Activated CD4-positive, CD25-positive, alpha-beta regulatory T cell (primary cell): ENCODE data around the gene EFNA5.

ENCODE experiments used
- DNase-seq, 4 experiments: peaks; one replicate each; lab custom pipeline; 2025; lab: John Stamatoyannopoulos, UW

EFNA5 gene

DNA sequence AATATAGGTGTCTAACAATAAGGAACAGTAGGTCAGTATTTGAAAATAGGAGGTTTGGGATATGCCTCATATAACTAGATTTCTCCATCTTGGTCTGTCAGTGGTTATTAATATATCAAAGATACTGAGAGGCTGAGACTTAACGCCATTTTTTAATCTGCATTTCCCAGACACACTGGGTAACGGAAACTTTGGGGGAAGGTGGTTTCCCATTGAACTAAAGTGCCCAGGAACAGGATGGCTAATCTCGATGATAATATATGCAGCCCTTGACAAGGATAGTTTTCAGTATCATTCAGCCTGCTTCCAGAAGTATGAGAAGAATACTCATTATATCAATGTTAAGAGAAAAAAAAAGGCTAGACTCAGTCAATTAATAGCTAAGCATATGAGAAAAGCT is 30.7 kb downstream of the EFNA5 start:
- no peak for DNase-seq

GRCh38 chr5:107636555-107636954 is 34.2 kb downstream of the EFNA5 start:
- DNase-seq: no peak

GRCh38 chr5:107636068-107636467 is 34.7 kb downstream of the EFNA5 start:
- DNase-seq: no peak

- no peak for DNase-seq
These were observed 35.5 kb downstream of the EFNA5 start for GRCh38 chr5:107634981-107635848.

GRCh38 chr5:107633171-107633901 is 37.4 kb downstream of the EFNA5 start:
- DNase-seq: no peak

DNA sequence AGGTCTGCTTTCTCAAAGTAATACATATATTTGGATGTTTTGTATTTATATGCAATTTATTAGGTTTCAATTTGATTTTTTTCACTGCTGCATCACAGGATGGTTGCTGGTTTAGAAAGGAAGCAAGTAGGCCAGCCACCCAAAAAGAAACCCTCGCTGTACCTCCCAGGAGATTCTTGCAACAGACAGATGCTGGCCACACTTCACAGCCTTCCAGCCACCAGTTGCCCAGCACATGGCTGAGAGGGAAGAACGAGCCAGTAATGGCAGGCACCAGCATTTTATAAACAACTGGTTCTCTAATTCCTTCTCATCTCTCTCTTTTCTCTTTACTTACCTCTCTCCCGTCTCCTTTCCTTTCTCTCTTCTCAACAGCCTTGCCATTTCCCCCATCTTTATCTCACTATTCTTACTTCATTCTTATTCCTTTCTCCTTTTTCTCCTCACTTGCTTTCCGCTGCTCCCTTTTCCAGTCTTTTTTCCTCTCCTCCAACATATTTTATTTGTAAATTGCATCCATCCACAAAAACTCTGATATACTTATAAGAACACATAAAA is 38.9 kb downstream of the EFNA5 start:
- no peak for DNase-seq

DNA sequence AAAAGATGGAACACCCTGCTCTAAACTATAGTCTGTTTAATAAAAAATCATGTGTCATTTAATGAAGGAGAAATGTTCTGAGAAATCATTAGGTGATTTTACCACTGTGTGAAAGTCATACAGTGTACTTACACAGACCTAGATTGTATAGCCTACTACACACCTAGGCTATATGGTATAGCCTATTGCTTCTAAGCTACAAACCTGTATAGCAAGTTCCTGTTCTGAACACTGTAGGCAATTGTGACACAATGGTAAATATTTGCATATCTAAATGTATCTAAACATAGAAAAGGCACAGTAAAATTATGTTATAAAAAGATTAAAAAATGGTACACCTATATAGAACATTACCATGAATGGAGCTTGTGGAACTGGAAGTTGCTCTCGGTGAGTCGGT is 40.6 kb downstream of the EFNA5 start:
- no peak for DNase-seq

DNA sequence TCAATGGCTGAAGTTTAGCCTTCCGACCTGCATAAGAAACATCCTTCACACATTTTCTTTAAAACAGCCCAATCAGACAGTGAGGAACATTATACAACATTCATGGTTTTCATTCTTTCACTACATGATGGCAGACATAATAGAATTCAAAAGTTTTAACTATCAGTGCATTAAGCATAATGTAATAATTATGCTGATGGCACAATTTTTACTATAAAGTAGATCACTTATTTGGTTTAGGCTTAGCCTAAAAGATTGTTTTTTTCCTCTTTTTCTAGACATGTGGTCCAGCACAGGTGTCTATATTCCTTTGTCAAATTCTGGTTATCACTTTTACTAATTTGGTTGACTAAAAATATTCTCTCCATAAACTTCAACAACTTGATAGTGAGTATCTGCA is 46.5 kb downstream of the EFNA5 start:
- DNase-seq: no peak

DNA sequence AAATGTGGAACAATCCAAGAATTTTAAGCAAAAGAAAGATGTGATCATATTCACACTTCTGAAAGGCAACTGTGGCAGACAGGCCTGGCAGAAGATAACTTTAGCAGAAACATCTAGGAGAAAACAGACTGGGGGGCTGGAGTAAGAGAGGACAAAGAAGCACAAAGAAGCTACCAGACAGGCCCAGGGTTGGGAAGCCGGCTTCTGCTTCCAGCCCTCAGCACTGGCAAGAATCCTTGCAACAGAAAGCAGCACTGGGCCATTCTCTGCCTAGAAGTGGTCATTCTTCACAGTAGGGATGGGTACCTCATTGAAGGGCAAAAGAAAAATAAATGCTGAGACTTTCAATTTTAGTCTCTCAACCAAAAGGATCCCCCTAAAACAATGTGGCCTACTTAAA is 49.6 kb downstream of the EFNA5 start:
- DNase-seq: no peak

- no peak for DNase-seq
These were observed 51.0 kb downstream of the EFNA5 start for GRCh38 chr5:107619781-107620180.

DNA sequence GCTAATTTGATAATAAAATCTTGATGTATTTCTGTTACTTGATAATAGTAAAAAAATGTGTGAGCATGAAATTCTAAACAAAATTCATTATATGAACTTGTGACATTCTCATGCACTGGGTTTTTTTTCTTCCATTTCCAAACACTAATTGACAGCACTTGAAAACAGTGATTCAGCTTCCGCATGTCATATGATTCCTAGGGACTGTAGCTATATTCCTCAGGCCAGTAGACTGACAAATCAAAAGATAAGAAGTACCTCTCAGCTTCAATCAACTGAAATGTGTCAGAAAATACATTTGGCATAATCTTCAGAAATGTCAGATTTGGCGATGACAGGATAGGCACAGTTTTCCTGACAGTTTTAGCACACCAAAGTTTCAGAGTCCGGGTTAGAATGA is 52.5 kb downstream of the EFNA5 start:
- no peak for DNase-seq

DNA sequence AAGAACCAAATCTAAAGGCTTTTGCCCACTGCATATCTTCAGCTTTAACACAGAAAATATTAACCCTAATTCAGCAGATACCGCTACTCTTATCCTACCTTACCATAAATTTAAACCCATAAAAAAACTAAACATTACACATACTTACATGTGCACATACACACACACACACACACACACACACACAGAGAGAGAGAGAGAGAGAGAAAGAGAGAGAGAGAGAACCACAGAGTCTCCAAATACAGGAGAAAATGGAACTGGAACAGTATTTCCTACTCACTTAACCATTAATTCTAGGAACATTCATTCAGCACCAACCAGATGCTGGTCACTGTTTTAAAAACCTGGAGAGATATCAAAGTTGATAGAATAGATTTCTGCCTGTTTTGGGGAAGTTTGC is 53.7 kb downstream of the EFNA5 start:
- DNase-seq: no peak

- no peak for DNase-seq
These were observed 54.5 kb downstream of the EFNA5 start for GRCh38 chr5:107616213-107616612.

- DNase-seq: no peak
These were observed 55.4 kb downstream of the EFNA5 start for GRCh38 chr5:107615299-107615817.

- DNase-seq: no peak
These were observed 58.2 kb downstream of the EFNA5 start for GRCh38 chr5:107612541-107612940.

GRCh38 chr5:107610798-107611197 is 59.9 kb downstream of the EFNA5 start:
- no peak for DNase-seq

DNA sequence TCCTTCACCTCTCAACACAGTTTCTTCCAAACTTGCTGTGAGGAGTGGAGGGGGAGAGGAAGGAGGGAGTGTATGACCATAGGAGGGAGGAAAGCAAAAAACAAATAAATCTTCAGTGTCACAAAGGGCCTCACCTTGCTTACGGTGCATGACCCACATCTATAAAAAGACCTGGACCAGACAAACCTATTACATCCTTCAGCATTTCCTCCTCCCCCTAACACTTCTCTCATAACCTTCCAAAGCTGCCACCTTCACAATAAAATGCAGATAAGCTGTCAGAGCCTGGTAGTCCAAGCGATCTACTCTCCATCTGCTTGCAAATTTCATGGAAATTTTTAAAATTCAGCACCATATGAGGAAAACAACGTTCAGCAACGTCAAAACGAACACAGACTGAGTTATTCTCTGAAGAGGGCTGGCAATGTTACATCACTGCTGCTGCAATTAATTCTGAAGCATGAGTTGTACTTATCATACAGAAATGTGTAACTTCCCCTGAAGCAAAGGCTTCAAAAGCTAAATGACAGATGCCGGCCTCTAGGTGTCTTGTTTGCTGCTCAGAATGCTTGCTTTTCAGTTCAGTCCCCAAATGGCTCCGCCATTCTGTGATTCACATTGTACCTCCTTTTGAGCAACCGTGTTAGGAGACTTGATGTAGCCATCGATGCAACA is 62.9 kb downstream of the EFNA5 start:
- DNase-seq: no peak

- no peak for DNase-seq
These were observed 63.5 kb downstream of the EFNA5 start for GRCh38 chr5:107607196-107607595.

DNA sequence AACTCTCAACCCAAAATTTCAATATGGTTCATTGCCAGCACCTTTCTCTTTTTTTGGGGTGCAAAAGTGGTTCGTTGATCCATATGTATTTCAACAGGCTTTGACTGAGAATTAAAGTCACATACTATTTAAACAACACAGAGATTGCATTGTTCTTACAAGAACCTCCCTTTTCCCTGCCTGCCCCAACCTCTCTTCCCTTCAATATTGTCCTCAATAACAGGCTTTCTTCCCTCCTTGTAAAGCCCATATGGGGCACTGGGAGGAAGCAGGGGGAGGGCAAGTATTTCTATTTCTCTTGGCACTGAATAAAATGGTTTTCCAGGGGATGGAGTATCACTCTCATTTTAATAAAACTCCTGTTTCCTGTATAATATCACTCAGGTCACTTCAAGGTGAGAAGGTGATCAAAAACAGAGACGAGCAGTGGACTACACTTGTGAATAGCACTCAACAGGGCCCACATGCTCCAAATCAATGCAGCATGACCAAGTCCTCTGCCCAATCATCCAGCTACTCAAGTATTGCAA is 65.1 kb downstream of the EFNA5 start:
- DNase-seq: no peak

GRCh38 chr5:107604990-107605389 is 65.7 kb downstream of the EFNA5 start:
- no peak for DNase-seq

DNA sequence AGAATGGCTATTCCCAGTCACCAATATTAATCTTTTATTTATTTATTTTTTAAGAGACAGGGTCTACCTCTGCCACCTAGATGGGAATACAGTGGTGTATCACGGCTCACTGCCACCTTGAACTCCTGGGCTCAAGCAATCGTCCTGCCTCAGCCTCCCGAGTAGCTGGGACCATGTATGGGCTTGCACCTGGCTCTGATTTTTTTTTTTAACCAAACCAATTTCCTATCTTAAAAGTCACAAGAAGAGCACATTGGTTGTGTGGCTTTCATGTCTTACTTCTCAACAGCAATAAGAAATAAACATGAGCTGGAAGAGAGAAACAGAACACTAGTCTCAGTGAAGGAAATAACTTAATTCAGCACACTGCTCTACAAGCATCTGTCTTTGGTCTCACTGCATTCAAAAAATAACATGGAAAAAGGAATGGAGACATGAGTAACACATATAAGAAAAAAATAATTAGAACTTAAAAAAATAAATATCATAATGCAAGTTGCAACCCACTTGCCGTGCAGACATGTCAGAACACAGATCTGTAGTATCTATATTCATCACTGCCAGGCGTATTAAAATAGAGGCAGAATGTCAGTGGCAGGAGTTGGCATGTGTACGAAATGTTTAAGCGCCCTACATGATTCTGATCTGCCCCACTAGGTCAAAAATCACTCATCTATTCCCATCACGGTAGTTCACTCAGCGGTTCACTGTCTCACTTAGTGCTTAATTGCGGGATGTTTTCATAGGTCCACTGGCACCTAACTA is 66.4 kb downstream of the EFNA5 start:
- DNase-seq: no peak
